ENCODE measurements around the gene LTBP2. TPM values are rescaled to one million over a fixed set of nuclear protein-coding genes. Genes with fewer than 3 reads are reported as not detected.

LTBP2 gene
- total and polyA plus RNA-seq, 2 of the 8 experiments (the other 6 are each of a cell fraction or from before 2014, with no cell fraction given): 0.48 to 0.89 TPM

DNA sequence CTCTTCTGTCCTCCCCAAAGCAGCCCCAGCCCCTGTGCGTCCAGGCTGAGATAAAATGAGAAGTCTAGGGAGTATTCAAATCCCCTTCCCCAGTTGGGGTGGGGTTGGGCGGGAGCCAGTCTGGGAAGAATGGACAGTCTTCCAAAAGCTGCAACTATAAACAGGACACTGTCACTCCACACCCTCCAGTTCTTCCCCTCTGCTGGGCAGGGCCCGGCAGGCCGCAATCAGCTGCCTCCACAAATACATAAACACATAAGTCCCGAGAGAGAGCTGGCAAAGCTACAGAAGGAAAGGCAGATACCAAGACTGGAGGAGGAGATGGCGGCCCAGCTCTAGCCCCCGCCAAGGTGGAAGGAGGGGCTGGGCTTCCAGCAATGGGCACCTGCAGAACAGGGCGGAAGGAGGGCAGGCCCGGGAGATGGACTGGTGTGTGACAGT, 12.7 kb downstream of the LTBP2 start:
- Histone ChIP-seq H3K23me2 (ENCODE audit: low read depth, low read length) (no peaks in the 10 kb centered on the region), H4K91ac (replicated peaks; ENCODE audit: insufficient read length, low read length) (no peak overlapping the region), H3K9me3 (ENCODE audit: insufficient read depth in 2 of 2, low read depth in 1 of 2, low read length in 1 of 2) (no peaks in the 10 kb centered on the region), H3K14ac (ENCODE audit: insufficient read length) (no peak overlapping the region), H3K27ac (ENCODE audit: low read depth, low read length) (no peak overlapping the region), H3K9ac (replicated peaks in 1 of 4; ENCODE audit: extremely low read depth in 1 of 4, low read depth in 3 of 4, low read length in 3 of 4) (no peak overlapping the region), H3K4ac (replicated peaks; ENCODE audit: insufficient read length, low read depth, low read length) (no peak overlapping the region), H2BK120ac (replicated peaks; ENCODE audit: low read depth, low read length) (no peak overlapping the region), H3K36me3 (ENCODE audit: control insufficient read depth in 2 of 4, insufficient read depth in 4 of 4, low read length in 3 of 4) (no peaks in the 10 kb centered on the region), H2BK20ac (ENCODE audit: low read length) (no peak overlapping the region), H4K8ac (ENCODE audit: extremely low read depth, insufficient read depth, low read length) (peak overlapping the region; percentile 80; the same call in 1 of the 2 replicates), H3K23ac (ENCODE audit: insufficient read length) (no peak overlapping the region), H4K5ac (ENCODE audit: insufficient read length, low read depth, low read length) (no peak overlapping the region), H2AK5ac (ENCODE audit: low read depth, low read length) (no peak overlapping the region), H3K18ac (ENCODE audit: extremely low read depth, low read length) (no peak overlapping the region), H3K79me1 (ENCODE audit: low read depth, low read length) (no peaks in the 10 kb centered on the region), H3K27me3 (replicated peaks in 1 of 4; ENCODE audit: control insufficient read depth in 3 of 4, extremely low read depth in 1 of 4, insufficient read depth in 3 of 4, low read length in 3 of 4) (no peaks in the 10 kb centered on the region), H2BK15ac (ENCODE audit: low read length) (no peak overlapping the region), H3K4me2 (ENCODE audit: insufficient read depth in 1 of 2, low read depth in 2 of 2, low read length in 2 of 2) (no peak overlapping the region), H2BK12ac (ENCODE audit: low read depth, low read length) (no peak overlapping the region; the same call in 1 of the 2 replicates), H3K56ac (replicated peaks; ENCODE audit: insufficient read length, low read depth, low read length) (no peak overlapping the region), H3K79me2 (ENCODE audit: control insufficient read depth in 1 of 2, insufficient read depth in 2 of 2, low read length in 2 of 2) (no peaks in the 10 kb centered on the region), H2BK5ac (ENCODE audit: low read depth, low read length) (no peak overlapping the region), H3K4me3 (ENCODE audit: extremely low read depth in 1 of 4, insufficient read depth in 2 of 4, low read depth in 3 of 4, low read length in 4 of 4) (no peak overlapping the region), H3K4me1 (replicated peaks in 1 of 4; ENCODE audit: control insufficient read depth in 3 of 4, insufficient read depth in 4 of 4, low read length in 3 of 4) (no peaks in the 10 kb centered on the region; a peak in 1 of 7 replicates), H4K20me1 (replicated peaks in 1 of 2; ENCODE audit: control insufficient read depth in 1 of 2, insufficient read depth in 2 of 2, low read length in 2 of 2) (no peaks in the 10 kb centered on the region), H2AFZ (ENCODE audit: low read length) (no peak overlapping the region)
- POLR2A ChIA-PET (ENCODE audit: partially characterized antibody): interaction anchor here (1.0 kb wide), 1 partner anchor 10 kb away, joined by 3 read pairs; no protein-coding TSS in a partner anchor
- no peak for DNase-seq (ENCODE audit: low read depth in 1 of 2, low spot score in 2 of 2)
- FAIRE-seq: no peak
- WGBS, 2 experiments (ENCODE audit: extremely low coverage in 1 of 2, insufficient coverage in 1 of 2, insufficient read length in 1 of 2, insufficient replicate concordance in 2 of 2, low coverage in 1 of 2, low lambda C conversion rate in 2 of 2, missing lambda C conversion rate in 1 of 2): 89% methylated on average over 7 of the region's 9 CpGs; no CpG with 5 or more reads in 1 of the 2 experiments
- CTCF ChIA-PET (ENCODE audit: partially characterized antibody): interaction anchor here (0.5 to 20.0 kb wide), 7 partner anchors 11 to 1026 kb away, joined by 3 to 176 read pairs (median 6); partner anchors contain the start of genes LTBP2 and YLPM1
- TF ChIP-seq SP1 (IDR thresholded peaks at IDR 0.05; ENCODE audit: low read depth, low read length) (no peak), CREB1 (IDR thresholded peaks at IDR 0.05) (no peak), CBX8 (IDR thresholded peaks at IDR 0.05; ENCODE audit: borderline replicate concordance, low read depth, low read length) (no peak), CHD1 (IDR thresholded peaks at IDR 0.05; ENCODE audit: low read depth, low read length) (no peak), CTBP2 (IDR thresholded peaks at IDR 0.05; ENCODE audit: borderline replicate concordance, insufficient read depth, insufficient read length, low read length) (no peak), TAF1 (IDR thresholded peaks at IDR 0.05; ENCODE audit: low read depth, low read length) (no peak), TEAD4 (IDR thresholded peaks at IDR 0.05; ENCODE audit: low read depth, low read length) (no peak), EZH2 (IDR thresholded peaks at IDR 0.05; ENCODE audit: low read depth, low read length, severe bottlenecking) (no peak), PHF8 (conservative IDR thresholded peaks at IDR 0.05; ENCODE audit: low read depth, low read length) (no peak), SIX5 (IDR thresholded peaks at IDR 0.05; ENCODE audit: low read depth, low read length) (no peak), RAD21 (IDR thresholded peaks at IDR 0.05 in 1 of 2, conservative IDR thresholded peaks at IDR 0.05 in 1 of 2; ENCODE audit: low read depth in 2 of 2, low read length in 2 of 2) (no peak), SP4 (IDR thresholded peaks at IDR 0.05; ENCODE audit: low read length) (no peak), E2F6 (IDR thresholded peaks at IDR 0.05) (no peak), KDM5A (IDR thresholded peaks at IDR 0.05; ENCODE audit: low read length) (no peak)

Data from H1 (cell line).